HepG2 (cell line): Measurements from ENCODE around the gene NAP1L4. TPM values are rescaled to one million over a fixed set of nuclear protein-coding genes. Genes with fewer than 3 reads are reported as not detected.

Source experiments
- ATAC-seq: fragments of 200-7000 bp; cut with Tn5 transposase; 3 replicates; pipeline ENCODE4 v1.9.1; 2020; ENCODE audit warnings: mild to moderate bottlenecking, moderate library complexity
- BruUV-seq: library from RNA; stranded (reverse); fragments of 400-500 nt; replicated peaks from 2 replicates; lab custom pipeline; 2021; lab: Mats Ljungman, UMichigan
- CTCF ChIA-PET: fragments of 300-600 bp; formaldehyde crosslinking; extraction: SDS; loops from one replicate; lab custom pipeline; 2021; ENCODE audit warnings: low total read pairs, inconsistent platforms, low intra/inter-chr PET ratio; lab: Yijun Ruan, JAX
- POLR2A ChIA-PET: fragments of 350-600 bp; sonication (Branson Sonifier 250); formaldehyde crosslinking; loops from one replicate; lab custom pipeline; 2020; ENCODE audit warnings: antibody characterized with exemption, inconsistent platforms; lab: Yijun Ruan, JAX
- DNase-seq: peaks from one replicate; pipeline ENCODE4 v3.0.0-alpha.2; 2015; ENCODE audit warnings: low spot score
- FAIRE-seq: peaks from 3 replicates; lab custom pipeline; 2011; peaks lifted over from hg19 to GRCh38; lab: Jason Lieb, UNC
- H2AFZ ChIP-seq: one replicate; pipeline ENCODE4 v1.6.1; 2011; ENCODE audit warnings: low read length, inconsistent platforms
- H3K27ac ChIP-seq: fragments of 300-600 bp; 3 replicates; pipeline ENCODE4 v1.8.0; 2011; ENCODE audit warnings: mixed run types, mild to moderate bottlenecking, mixed read lengths, low read length, inconsistent platforms; ENCODE audit not compliant: insufficient read depth; ENCODE audit errors: extremely low read length
- H3K27me3 ChIP-seq, 2 experiments: fragments of 200-600 bp in 1 of 2; 2 replicates in 1 of 2; 3 replicates in 1 of 2; pipeline versions ENCODE4 v1.6.0 to v1.8.0; 2011; ENCODE audit warnings: low read length in 2 of 2, mild to moderate bottlenecking in 2 of 2, moderate library complexity in 2 of 2, inconsistent platforms in 1 of 2; ENCODE audit not compliant: insufficient read depth in 2 of 2, control insufficient read depth in 1 of 2
- H3K36me3 ChIP-seq, 2 experiments: fragments of 200-600 bp in 1 of 2; replicated peaks in 1 of 2; 2 replicates in 1 of 2; 3 replicates in 1 of 2; pipeline versions ENCODE4 v1.5.1 to v1.8.0; 2011; ENCODE audit warnings: low read length in 2 of 2, inconsistent platforms in 1 of 2; ENCODE audit not compliant: insufficient read depth in 2 of 2, control insufficient read depth in 1 of 2
- H3K4me1 ChIP-seq: 2 replicates; pipeline ENCODE4 v1.5.1; 2012; ENCODE audit warnings: low read length, inconsistent platforms; ENCODE audit not compliant: insufficient read depth
- H3K4me2 ChIP-seq: 2 replicates; pipeline ENCODE4 v1.6.0; 2011; ENCODE audit warnings: low read depth, low read length, inconsistent platforms
- H3K4me3 ChIP-seq, 3 experiments: fragments of 200-600 bp in 1 of 3; sonication (generic), shearing (Covaris generic) in 1 of 3; replicated peaks in 1 of 3; 2 replicates each; pipeline ENCODE4 v1.5.1; 2011 to 2016; ENCODE audit warnings: low read length in 3 of 3, inconsistent platforms in 2 of 3, low read depth in 2 of 3, mild to moderate bottlenecking in 2 of 3, control low read depth in 1 of 3, mixed read lengths in 1 of 3; ENCODE audit not compliant: insufficient read depth in 1 of 3
- H3K79me2 ChIP-seq: one replicate; pipeline ENCODE4 v1.6.1; 2011; ENCODE audit warnings: low read length, inconsistent platforms; ENCODE audit not compliant: insufficient read depth
- H3K9ac ChIP-seq: 2 replicates; pipeline ENCODE4 v1.6.0; 2011; ENCODE audit warnings: mild to moderate bottlenecking, low read depth, low read length, inconsistent platforms; ENCODE audit not compliant: insufficient read depth
- H3K9me3 ChIP-seq: 2 replicates; pipeline ENCODE4 v1.5.1; 2012; ENCODE audit warnings: mild to moderate bottlenecking, low read length
- H4K20me1 ChIP-seq: 2 replicates; pipeline ENCODE4 v1.6.0; 2011; ENCODE audit warnings: inconsistent platforms, mild to moderate bottlenecking, low read length, moderate library complexity; ENCODE audit not compliant: insufficient read depth
- HES4 ChIP-seq: sonication (generic); formaldehyde crosslinking; IDR thresholded peaks from 2 replicates; pipeline ENCODE4 v1.9.0; 2021; ENCODE audit warnings: mild to moderate bottlenecking, missing genetic modification reagents, borderline replicate concordance
- HNF4G ChIP-seq, 2 experiments: sonication (generic) in 1 of 2; formaldehyde crosslinking in 1 of 2; IDR thresholded peaks; 2 replicates each; pipeline versions ENCODE4 v1.4.0 to v1.6.1; 2011 to 2020; ENCODE audit warnings: borderline replicate concordance in 2 of 2, low read depth in 2 of 2, mild to moderate bottlenecking in 2 of 2, low read length in 1 of 2, missing genetic modification reagents in 1 of 2, moderate library complexity in 1 of 2
- IKZF4 ChIP-seq: sonication (generic); formaldehyde crosslinking; IDR thresholded peaks from 2 replicates; pipeline ENCODE4 v1.5.1; 2020; ENCODE audit warnings: borderline replicate concordance, mild to moderate bottlenecking, low read depth, missing genetic modification reagents; ENCODE audit errors: not compliant biosample characterization
- KLF12 ChIP-seq: sonication (generic); formaldehyde crosslinking; IDR thresholded peaks from 2 replicates; pipeline ENCODE4 v1.4.0; 2020; ENCODE audit warnings: missing genetic modification reagents, borderline replicate concordance
- MXI1 ChIP-seq: IDR thresholded peaks from 3 replicates; pipeline ENCODE4 v1.6.1; 2012; ENCODE audit warnings: low read depth, low read length, inconsistent platforms, borderline replicate concordance
- NAIF1 ChIP-seq: sonication (generic); formaldehyde crosslinking; IDR thresholded peaks from 2 replicates; pipeline ENCODE4 v1.5.0; 2020; ENCODE audit warnings: mild to moderate bottlenecking, missing genetic modification reagents, borderline replicate concordance
- RFXAP ChIP-seq: sonication (generic); formaldehyde crosslinking; IDR thresholded peaks from 2 replicates; pipeline ENCODE4 v1.4.0; 2020; ENCODE audit warnings: missing genetic modification reagents, borderline replicate concordance
- SAP130 ChIP-seq: IDR thresholded peaks from 2 replicates; pipeline ENCODE4 v1.6.1; 2016; ENCODE audit warnings: low read depth
- ZNF558 ChIP-seq: sonication (generic); formaldehyde crosslinking; IDR thresholded peaks from 2 replicates; pipeline ENCODE4 v1.9.0; 2022; ENCODE audit warnings: mild to moderate bottlenecking, missing genetic modification reagents, borderline replicate concordance
- WGBS: methylation state at CpG from one replicate; pipeline ENCODE4 v1.1.6; 2017; ENCODE audit warnings: low lambda C conversion rate; 5-methylcytosine and 5-hydroxymethylcytosine counted together
- in situ Hi-C: cut with HindIII; loops from 2 replicates; pipeline ENCODE4 v1.10.0; 2017; ENCODE audit warnings: low pct_unique_long_range_greater_than_20kb; ENCODE audit not compliant: extremely low pct_ligation_motif_present
- intact Hi-C: fragments of 100-400 bp; cut with micrococcal nuclease; formaldehyde crosslinking; loops from one replicate; pipeline ENCODE4 v1.10.0; 2022; ENCODE audit not compliant: unreplicated experiment
- polyA plus RNA-seq, 8 experiments: library from polyadenylated mRNA; depleted of rRNA in 3 of 8; stranded (reverse) in 7 of 8; unstranded in 1 of 8; fragments of >200 nt; fragmentation: Illumina TruSeq in 4 of 8; extraction: Trizol in 4 of 8; gene quantifications; 2 replicates each; pipeline versions ENCODE4 v1.2.1 to v1.2.3, GENCODE V29; 2011 to 2016; ENCODE audit warnings: low read depth in 4 of 8, missing spikeins in 1 of 8, mixed read lengths in 1 of 8; ENCODE audit not compliant: insufficient read depth in 1 of 8
- total RNA-seq, 5 experiments: library from RNA; depleted of rRNA; stranded (reverse); fragments of >200 nt; fragmentation: Illumina TruSeq; extraction: Trizol; gene quantifications; 2 replicates each; pipeline ENCODE4 v1.2.3, GENCODE V29; 2016; ENCODE audit warnings: low read depth in 1 of 5
- TF ChIP-seq, protein P1 (sequence below): sonication (generic); formaldehyde crosslinking; IDR thresholded peaks from 2 replicates; pipeline ENCODE4 v1.9.0; 2021; ENCODE audit warnings: missing genetic modification reagents, mild to moderate bottlenecking, borderline replicate concordance
- TF ChIP-seq, protein P2 (sequence below): sonication (generic); formaldehyde crosslinking; IDR thresholded peaks from 2 replicates; pipeline ENCODE4 v1.4.0; 2020; ENCODE audit warnings: missing genetic modification reagents

The NAP1L4 gene
- total and polyA plus RNA-seq, 2 of the 13 experiments (the other 11 are each of a cell fraction or from before 2014, with no cell fraction given) = 64.0 to 186 TPM

DNA sequence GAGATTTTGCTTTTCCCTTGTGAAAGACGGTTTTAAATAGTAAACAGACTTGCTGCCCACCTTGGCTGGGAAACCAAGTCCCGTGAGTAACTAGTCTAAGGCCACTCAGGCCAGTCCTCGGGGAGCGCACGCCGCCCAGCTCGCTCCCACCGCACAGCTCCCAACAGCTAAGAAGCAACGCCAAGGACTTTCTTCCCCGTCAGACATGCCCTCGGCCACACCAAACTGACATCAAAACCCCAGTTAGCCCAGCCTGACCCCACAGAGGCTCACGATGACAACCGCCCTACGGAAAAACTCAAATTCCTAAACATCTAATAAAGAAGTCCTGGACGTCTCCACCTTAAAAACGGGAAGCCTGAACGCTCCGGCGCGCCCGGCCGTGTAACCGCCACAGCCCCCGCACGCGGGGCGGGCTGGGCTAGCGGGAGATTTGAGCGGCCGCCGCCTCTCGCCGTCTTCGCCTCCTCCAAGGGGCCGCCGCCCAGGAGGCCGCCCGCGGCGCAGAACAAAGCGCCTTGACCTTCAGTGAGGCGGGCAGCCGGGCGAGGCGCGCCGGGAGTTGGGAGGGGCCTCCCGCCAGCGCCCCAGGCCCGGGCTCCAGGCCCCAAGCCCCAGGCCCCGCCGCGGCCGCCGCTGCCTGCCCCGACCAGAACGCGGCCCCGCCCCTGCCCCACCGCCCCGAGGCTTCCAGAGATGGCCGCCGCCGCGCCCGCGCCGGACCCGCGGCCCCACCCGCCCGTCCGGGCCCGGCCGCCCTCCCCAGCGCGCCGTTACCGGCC, 486 bp downstream of the NAP1L4 start (continued):
- TF ChIP-seq IKZF4 (CRISPR knock-in tag) = peak; percentile 16
- peak; percentile 16; the same call in 1 of the 2 replicates for TF ChIP-seq RFXAP
- 0 out of 2 replicates have a peak, but pooled peaks have one; percentile 27 for TF ChIP-seq ZNF558 (CRISPR knock-in tag)
- TF ChIP-seq, protein P1, sequence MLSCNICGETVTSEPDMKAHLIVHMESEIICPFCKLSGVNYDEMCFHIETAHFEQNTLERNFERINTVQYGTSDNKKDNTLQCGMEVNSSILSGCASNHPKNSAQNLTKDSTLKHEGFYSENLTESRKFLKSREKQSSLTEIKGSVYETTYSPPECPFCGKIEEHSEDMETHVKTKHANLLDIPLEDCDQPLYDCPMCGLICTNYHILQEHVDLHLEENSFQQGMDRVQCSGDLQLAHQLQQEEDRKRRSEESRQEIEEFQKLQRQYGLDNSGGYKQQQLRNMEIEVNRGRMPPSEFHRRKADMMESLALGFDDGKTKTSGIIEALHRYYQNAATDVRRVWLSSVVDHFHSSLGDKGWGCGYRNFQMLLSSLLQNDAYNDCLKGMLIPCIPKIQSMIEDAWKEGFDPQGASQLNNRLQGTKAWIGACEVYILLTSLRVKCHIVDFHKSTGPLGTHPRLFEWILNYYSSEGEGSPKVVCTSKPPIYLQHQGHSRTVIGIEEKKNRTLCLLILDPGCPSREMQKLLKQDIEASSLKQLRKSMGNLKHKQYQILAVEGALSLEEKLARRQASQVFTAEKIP (CRISPR knock-in tag) = no peak
- TF ChIP-seq KLF12 = 0 out of 2 replicates have a peak, but pooled peaks have one; percentile 2
- peak; percentile 36; the same call in 1 of the 3 replicates for TF ChIP-seq MXI1

DNA sequence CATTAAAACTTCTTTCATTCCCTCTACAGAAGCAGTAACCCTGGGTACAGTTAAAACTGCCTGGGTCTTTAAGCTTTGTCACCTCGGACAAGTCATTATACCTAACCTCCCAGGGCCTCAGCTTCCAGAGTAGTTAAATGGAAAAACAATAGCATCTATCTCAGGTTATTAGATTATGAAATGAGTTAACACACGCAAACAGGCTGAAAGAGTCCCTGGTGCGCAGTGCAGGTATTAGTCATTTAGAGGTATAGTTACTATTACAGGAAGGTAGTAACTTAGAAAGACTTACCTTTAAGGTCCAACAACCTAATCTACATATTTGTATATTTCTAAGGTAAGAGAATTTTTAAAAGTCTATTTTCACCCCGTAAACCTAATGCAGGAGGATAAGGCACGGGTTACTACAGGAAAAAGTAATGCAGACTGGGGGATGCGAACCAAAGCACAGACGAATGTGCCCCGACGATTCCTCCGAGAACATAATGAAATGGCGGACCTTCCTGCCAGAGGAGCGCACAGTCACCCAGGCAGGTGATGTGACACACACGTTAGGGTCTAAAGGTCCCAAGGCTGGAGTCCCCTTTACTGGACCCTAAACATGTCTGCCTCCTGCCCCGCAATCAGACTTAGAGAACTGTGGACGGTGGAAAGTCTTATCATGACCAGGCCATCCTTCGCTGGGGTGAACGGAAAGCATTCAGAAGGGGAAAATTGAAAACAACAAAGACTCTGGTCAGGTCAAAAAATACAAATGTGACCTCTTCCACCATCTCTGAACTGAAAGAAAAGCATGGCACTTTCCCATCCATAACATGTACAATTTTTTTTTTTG, 1.3 kb downstream of the NAP1L4 start:
- peak; percentile 60 for FAIRE-seq
- Histone ChIP-seq H3K27ac (peak overlapping the region; percentile 97), H3K9ac (peak overlapping the region; percentile 93), H3K27me3 (no peaks in the 10 kb centered on the region; a peak in 2 of 5 replicates), H3K9me3 (no peaks in the 10 kb centered on the region), H3K4me1 (peaks cover 43% of the 10 kb centered on the region), H3K4me3 (peak overlapping the region; percentile 89 to 96 (median 90)), H3K36me3 (peaks cover 3 to 5% of the 10 kb centered on the region in 2 experiments; a peak in 3 of 5 replicates), H2AFZ (no peak overlapping the region), H3K79me2 (peaks cover 59% of the 10 kb centered on the region), H4K20me1 (peaks cover 48% of the 10 kb centered on the region), H3K4me2 (peak overlapping the region; percentile 88)
- WGBS = under 1% methylated on average over 17 of the region's 17 CpGs
- CTCF ChIA-PET = no interaction called here
- POLR2A ChIA-PET = interaction anchor here (1.3 to 1.7 kb wide), 2 partner anchors 10 to 62 kb away, joined by 4 to 6 read pairs; partner anchors contain the start of gene PHLDA2
- DNase-seq = peak; percentile 77
- intact Hi-C loops = no loop called here
- peak; percentile 59 for ATAC-seq
- in situ Hi-C loops = no loop called here
- BruUV-seq = TSS peak; percentile 47
- peak; percentile 70; the same call in 1 of the 2 replicates for TF ChIP-seq HNF4G (IDR thresholded peaks at IDR 0.05; ENCODE audit: borderline replicate concordance, low read depth, low read length)
- peak; percentile 25; the same call in 1 of the 2 replicates for TF ChIP-seq HNF4G (CRISPR knock-in tag; IDR thresholded peaks at IDR 0.05; ENCODE audit: borderline replicate concordance, low read depth)
- TF ChIP-seq HES4 (CRISPR knock-in tag) = no peak
- peak; percentile 23; the same call in 1 of the 3 replicates for TF ChIP-seq MXI1
- peak; percentile 76; the same call in 1 of the 2 replicates for TF ChIP-seq SAP130
- TF ChIP-seq NAIF1 (CRISPR knock-in tag) = 0 out of 2 replicates have a peak, but pooled peaks have one; percentile 16
- TF ChIP-seq, protein P2, sequence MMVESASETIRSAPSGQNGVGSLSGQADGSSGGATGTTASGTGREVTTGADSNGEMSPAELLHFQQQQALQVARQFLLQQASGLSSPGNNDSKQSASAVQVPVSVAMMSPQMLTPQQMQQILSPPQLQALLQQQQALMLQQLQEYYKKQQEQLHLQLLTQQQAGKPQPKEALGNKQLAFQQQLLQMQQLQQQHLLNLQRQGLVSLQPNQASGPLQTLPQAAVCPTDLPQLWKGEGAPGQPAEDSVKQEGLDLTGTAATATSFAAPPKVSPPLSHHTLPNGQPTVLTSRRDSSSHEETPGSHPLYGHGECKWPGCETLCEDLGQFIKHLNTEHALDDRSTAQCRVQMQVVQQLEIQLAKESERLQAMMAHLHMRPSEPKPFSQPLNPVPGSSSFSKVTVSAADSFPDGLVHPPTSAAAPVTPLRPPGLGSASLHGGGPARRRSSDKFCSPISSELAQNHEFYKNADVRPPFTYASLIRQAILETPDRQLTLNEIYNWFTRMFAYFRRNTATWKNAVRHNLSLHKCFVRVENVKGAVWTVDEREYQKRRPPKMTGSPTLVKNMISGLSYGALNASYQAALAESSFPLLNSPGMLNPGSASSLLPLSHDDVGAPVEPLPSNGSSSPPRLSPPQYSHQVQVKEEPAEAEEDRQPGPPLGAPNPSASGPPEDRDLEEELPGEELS = no peak
